HCT116 (cell line): ENCODE data around the gene CLPTM1L. TPM values are rescaled to one million over a fixed set of nuclear protein-coding genes. Genes with fewer than 3 reads are reported as not detected.

Experiments
- ATAC-seq: fragments of 200-7000 bp; cut with Tn5 transposase; 2 replicates; pipeline ENCODE4 v1.9.1; 2020; ENCODE audit warnings: mild to moderate bottlenecking, moderate library complexity
- BruUV-seq: library from RNA; stranded (reverse); fragments of 400-500 nt; replicated peaks from 2 replicates; lab custom pipeline; 2021; lab: Mats Ljungman, UMichigan
- CTCF ChIA-PET: fragments of 300-600 bp; sonication (Branson Sonifier 250); formaldehyde crosslinking; loops from one replicate; lab custom pipeline; 2021; ENCODE audit warnings: antibody characterized with exemption; lab: Charles Lee
- POLR2A ChIA-PET: fragments of 300-600, 350-600 bp; sonication (Branson Sonifier 250); formaldehyde crosslinking; loops from one replicate; lab custom pipeline; 2021; ENCODE audit warnings: antibody characterized with exemption; lab: Charles Lee
- RAD21 ChIA-PET, 2 experiments: fragments of 300-600 bp; sonication (Branson Sonifier 250); formaldehyde crosslinking; loops; one replicate each; lab custom pipeline; 2023; ENCODE audit warnings: low total read pairs in 2 of 2; ENCODE audit not compliant: uncharacterized antibody in 2 of 2, unreplicated experiment in 2 of 2, low non-redundant PET in 1 of 2; lab: Charles Lee
- DNase-seq: peaks from one replicate; pipeline ENCODE4 v3.0.0-alpha.2; 2010; ENCODE audit warnings: low read depth, low spot score
- H2AFZ ChIP-seq: fragments of 200-600 bp; shearing (Covaris generic), sonication (generic); 2 replicates; pipeline ENCODE4 v1.6.1; 2017; ENCODE audit warnings: low read depth, mixed run types, mixed read lengths, antibody characterized with exemption, low read length; ENCODE audit not compliant: poor library complexity, severe bottlenecking
- H3K27ac ChIP-seq: 2 replicates; pipeline ENCODE4 v1.5.1; 2012; ENCODE audit warnings: low read depth, low read length
- H3K27me3 ChIP-seq: fragments of 200-600 bp; sonication (generic); 2 replicates; pipeline ENCODE4 v1.6.1; 2016; ENCODE audit warnings: mixed run types, low read length, mixed read lengths; ENCODE audit not compliant: insufficient read depth
- H3K36me3 ChIP-seq, 2 experiments: fragments of 200-500 bp in 1 of 2; fragments of 200-600 bp in 1 of 2; sonication (Bioruptor generic) in 1 of 2; sonication (generic) in 1 of 2; 2 replicates each; pipeline versions ENCODE4 v1.5.1 to v1.6.1; 2014 to 2016; ENCODE audit warnings: low read length in 2 of 2, inconsistent platforms in 1 of 2, mixed read lengths in 1 of 2, mixed run types in 1 of 2; ENCODE audit not compliant: insufficient read depth in 2 of 2, control insufficient read depth in 1 of 2
- H3K4me1 ChIP-seq, 2 experiments: fragments of 200-600 bp in 1 of 2; sonication (generic) in 1 of 2; 2 replicates each; pipeline versions ENCODE4 v1.5.1 to v1.6.1; 2012 to 2017; ENCODE audit warnings: low read length in 2 of 2, inconsistent platforms in 1 of 2, mild to moderate bottlenecking in 1 of 2, mixed read lengths in 1 of 2, mixed run types in 1 of 2, moderate library complexity in 1 of 2; ENCODE audit not compliant: insufficient read depth in 2 of 2, control insufficient read depth in 1 of 2
- H3K4me2 ChIP-seq: fragments of 200-600 bp; sonication (generic); 2 replicates; pipeline ENCODE4 v1.6.1; 2017; ENCODE audit warnings: mixed run types, low read length, mixed read lengths
- H3K4me3 ChIP-seq, 2 experiments: fragments of 200-600 bp in 1 of 2; sonication (generic) in 1 of 2; replicated peaks in 1 of 2; 2 replicates each; pipeline ENCODE4 v1.5.1; 2011 to 2016; ENCODE audit warnings: low read length in 2 of 2, control low read depth in 1 of 2, low read depth in 1 of 2, mild to moderate bottlenecking in 1 of 2, mixed read lengths in 1 of 2, mixed run types in 1 of 2
- H3K79me2 ChIP-seq: fragments of 200-600 bp; sonication (generic); 2 replicates; pipeline ENCODE4 v1.6.1; 2017; ENCODE audit warnings: mild to moderate bottlenecking, mixed run types, low read length, moderate library complexity, mixed read lengths; ENCODE audit not compliant: insufficient read depth
- H3K9ac ChIP-seq: fragments of 200-600 bp; sonication (generic); 2 replicates; pipeline ENCODE4 v1.6.1; 2016; ENCODE audit warnings: low read length, mixed read lengths
- H3K9me2 ChIP-seq: fragments of 200-600 bp; sonication (generic), shearing (Covaris generic); 2 replicates; pipeline ENCODE4 v1.6.1; 2017; ENCODE audit warnings: mixed run types, mild to moderate bottlenecking, moderate library complexity; ENCODE audit not compliant: insufficient read depth
- H3K9me3 ChIP-seq, 2 experiments: fragments of 200-500 bp in 1 of 2; fragments of 200-600 bp in 1 of 2; sonication (Bioruptor generic) in 1 of 2; sonication (generic) in 1 of 2; 2 replicates each; pipeline ENCODE4 v1.6.1; 2014 to 2017; ENCODE audit warnings: low read length in 2 of 2, mixed read lengths in 2 of 2, inconsistent platforms in 1 of 2, low read depth in 1 of 2, mild to moderate bottlenecking in 1 of 2, mixed run types in 1 of 2, moderate library complexity in 1 of 2; ENCODE audit not compliant: control insufficient read depth in 1 of 2, insufficient read depth in 1 of 2
- H4K20me1 ChIP-seq: fragments of 200-600 bp; sonication (generic), shearing (Covaris generic); 2 replicates; pipeline ENCODE4 v1.6.1; 2017; ENCODE audit warnings: mixed run types, mild to moderate bottlenecking, moderate library complexity; ENCODE audit not compliant: insufficient read depth
- ATF3 ChIP-seq: IDR thresholded peaks from 2 replicates; pipeline ENCODE4 v1.6.1; 2012
- CEBPB ChIP-seq: IDR thresholded peaks from 2 replicates; pipeline ENCODE4 v1.6.1; 2012; ENCODE audit warnings: low read depth
- ELF1 ChIP-seq: IDR thresholded peaks from 2 replicates; pipeline ENCODE4 v1.6.1; 2012; ENCODE audit warnings: low read depth, borderline replicate concordance
- EZH2 ChIP-seq: fragments of 200-600 bp; sonication (generic); IDR thresholded peaks from 2 replicates; pipeline ENCODE4 v1.6.1; 2017; ENCODE audit warnings: antibody characterized with exemption, mixed run types
- EZH2phosphoT487 ChIP-seq: fragments of 200-600 bp; IDR thresholded peaks from 2 replicates; pipeline ENCODE4 v1.6.1; 2018; ENCODE audit warnings: antibody characterized with exemption, borderline replicate concordance
- FOSL1 ChIP-seq: IDR thresholded peaks from 2 replicates; pipeline ENCODE4 v1.6.1; 2012; ENCODE audit warnings: low read depth
- REST ChIP-seq: IDR thresholded peaks from 2 replicates; pipeline ENCODE4 v1.6.1; 2012; ENCODE audit warnings: low read depth
- SIN3A ChIP-seq: IDR thresholded peaks from 2 replicates; pipeline ENCODE4 v1.6.1; 2012; ENCODE audit warnings: low read depth
- ZFX ChIP-seq: fragments of 450-650 bp; IDR thresholded peaks from 2 replicates; pipeline ENCODE4 v1.6.1; 2017
- ZNF274 ChIP-seq: fragments of 200-500 bp; sonication (Bioruptor generic); IDR thresholded peaks from 2 replicates; pipeline ENCODE4 v1.6.1; 2014; ENCODE audit warnings: mild to moderate bottlenecking, low read depth, low read length, inconsistent platforms
- intact Hi-C: fragments of 100-400 bp; cut with micrococcal nuclease; formaldehyde crosslinking; loops from 2 replicates; pipeline ENCODE4 v1.10.0; 2022
- total RNA-seq: library from RNA; stranded (reverse); gene quantifications from one replicate; pipeline ENCODE4 v1.2.1, GENCODE V29; 2021; ENCODE audit not compliant: unreplicated experiment

Gene CLPTM1L
- total RNA-seq, 1 experiment from 2014 or later: 98.4 TPM

- no peaks in the 10 kb centered on the region for H3K27me3 ChIP-seq
- POLR2A ChIA-PET: no interaction called here
- no peaks in the 10 kb centered on the region for H3K9me2 ChIP-seq
- RAD21 ChIA-PET: no interaction called here
- no peaks in the 10 kb centered on the region; the same call in 1 of the 2 replicates for H4K20me1 ChIP-seq
- CTCF ChIA-PET: no interaction called here
- H3K79me2 ChIP-seq: peaks cover 47% of the 10 kb centered on the region
- no peak overlapping the region for H2AFZ ChIP-seq
- no peak for TF ChIP-seq ZFX
- no peak for TF ChIP-seq ATF3
- no peak for TF ChIP-seq REST
- TF ChIP-seq CEBPB: no peak
- TF ChIP-seq EZH2phosphoT487: no peak
- TF ChIP-seq ZNF274: no peak
- TF ChIP-seq SIN3A: no peak
- TF ChIP-seq EZH2: no peak
- TF ChIP-seq FOSL1: no peak
- TF ChIP-seq ELF1: no peak
- peaks cover 19 to 58% of the 10 kb centered on the region in 2 experiments for H3K36me3 ChIP-seq
- no peak overlapping the region for H3K27ac ChIP-seq
- ATAC-seq: no peak
- H3K4me1 ChIP-seq: no peaks in the 10 kb centered on the region
- H3K4me3 ChIP-seq: no peak overlapping the region
- no peak for DNase-seq
- no peak overlapping the region for H3K4me2 ChIP-seq
- no peak overlapping the region for H3K9ac ChIP-seq
- no peaks in the 10 kb centered on the region for H3K9me3 ChIP-seq
- no TSS peak for BruUV-seq
- intact Hi-C loops: no loop called here
Measured at GRCh38 chr5:1336106-1336561, 8.8 kb downstream of the CLPTM1L start.
